ENCODE data around the gene HOXB4. TPM values are rescaled to one million over a fixed set of nuclear protein-coding genes. Genes with fewer than 3 reads are reported as not detected.

Gene HOXB4
- total RNA-seq, 1 experiment from 2014 or later, result 11.3 TPM

DNA sequence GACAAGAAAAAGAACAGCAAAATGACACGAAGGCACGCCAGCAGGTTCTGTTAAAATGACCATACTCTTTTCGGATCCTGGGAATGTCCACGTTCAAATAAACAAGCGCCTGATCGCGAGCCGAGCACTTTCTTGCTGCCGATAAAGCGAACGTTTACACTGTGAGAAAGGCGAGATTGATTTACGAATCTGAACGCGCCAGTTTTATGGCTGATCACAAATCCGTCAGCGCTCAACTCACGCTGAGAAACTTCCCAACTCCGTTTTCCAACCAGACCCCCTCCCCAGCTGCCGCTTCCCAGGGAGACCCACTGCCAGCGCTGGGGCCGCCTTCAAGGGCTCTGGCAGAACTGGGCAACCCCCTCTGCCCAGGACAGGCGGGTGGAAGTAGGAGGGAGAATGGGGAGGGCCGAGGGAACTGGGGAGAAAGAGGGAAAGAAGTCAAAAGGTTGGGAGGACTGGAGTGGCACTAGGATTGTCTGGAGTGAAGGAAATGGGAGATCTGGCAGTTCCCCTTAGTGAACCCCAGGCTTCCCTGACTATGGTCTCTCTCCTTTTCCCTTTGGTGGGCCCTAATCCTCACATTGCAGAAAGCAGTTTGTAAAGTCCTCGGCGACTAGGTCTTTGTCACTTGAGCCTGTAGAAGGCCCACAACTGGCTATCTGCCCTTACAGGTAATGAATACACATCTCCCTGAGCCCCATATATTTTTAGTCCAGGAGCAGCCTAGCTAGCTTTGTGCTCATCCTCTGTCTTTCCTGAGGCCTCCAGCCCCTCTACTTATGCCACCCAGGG is 6.9 kb downstream of the HOXB4 start:
- intact Hi-C loops (cut with micrococcal nuclease), result no loop called here
- no peak for ATAC-seq
- DNase-seq (ENCODE audit: low read depth, low spot score), result no peak
- ChIA-PET RAD21 (ENCODE audit: low non-redundant PET in 1 of 2, low total read pairs in 2 of 2, uncharacterized antibody in 2 of 2, unreplicated experiment in 2 of 2) (no interaction called here), POLR2A (no interaction called here), CTCF (no interaction called here)
- no peaks in the 10 kb centered on the region; a peak in 1 of 4 replicates for H3K36me3 ChIP-seq (ENCODE audit: control insufficient read depth in 1 of 2, insufficient read depth in 2 of 2, low read length in 2 of 2)
- H2AFZ ChIP-seq (ENCODE audit: low read depth, low read length, poor library complexity, severe bottlenecking), result no peak overlapping the region
- H3K27ac ChIP-seq (ENCODE audit: low read depth, low read length), result no peak overlapping the region
- TF ChIP-seq CEBPB (IDR thresholded peaks at IDR 0.05; ENCODE audit: low read depth) (no peak), ZNF274 (IDR thresholded peaks at IDR 0.05; ENCODE audit: low read depth, low read length) (no peak), YY1 (IDR thresholded peaks at IDR 0.05; ENCODE audit: extremely low read depth, insufficient replicate concordance, low read depth, low read length) (no peak), SIN3A (IDR thresholded peaks at IDR 0.05; ENCODE audit: low read depth) (no peak), CBX3 (IDR thresholded peaks at IDR 0.05; ENCODE audit: low read depth) (no peak), FOSL1 (IDR thresholded peaks at IDR 0.05; ENCODE audit: low read depth) (no peak), SRF (IDR thresholded peaks at IDR 0.05; ENCODE audit: low read depth) (no peak), ELF1 (IDR thresholded peaks at IDR 0.05; ENCODE audit: borderline replicate concordance, low read depth) (no peak), POLR2AphosphoS5 (IDR thresholded peaks at IDR 0.05; ENCODE audit: low read depth, low read length) (no peak), POLR2A (IDR thresholded peaks at IDR 0.05; ENCODE audit: borderline replicate concordance, extremely low read depth, insufficient read depth, insufficient read length) (no peak), EZH2phosphoT487 (IDR thresholded peaks at IDR 0.05; ENCODE audit: borderline replicate concordance) (no peak), TCF7L2 (IDR thresholded peaks at IDR 0.05; ENCODE audit: borderline replicate concordance, extremely low read depth, insufficient read depth, insufficient read length) (no peak), ZFX (IDR thresholded peaks at IDR 0.05) (no peak), EGR1 (IDR thresholded peaks at IDR 0.05; ENCODE audit: low read depth) (no peak), SP1 (IDR thresholded peaks at IDR 0.05; ENCODE audit: low read depth) (no peak), EZH2 (IDR thresholded peaks at IDR 0.05) (no peak)
- TF ChIP-seq, protein P1, sequence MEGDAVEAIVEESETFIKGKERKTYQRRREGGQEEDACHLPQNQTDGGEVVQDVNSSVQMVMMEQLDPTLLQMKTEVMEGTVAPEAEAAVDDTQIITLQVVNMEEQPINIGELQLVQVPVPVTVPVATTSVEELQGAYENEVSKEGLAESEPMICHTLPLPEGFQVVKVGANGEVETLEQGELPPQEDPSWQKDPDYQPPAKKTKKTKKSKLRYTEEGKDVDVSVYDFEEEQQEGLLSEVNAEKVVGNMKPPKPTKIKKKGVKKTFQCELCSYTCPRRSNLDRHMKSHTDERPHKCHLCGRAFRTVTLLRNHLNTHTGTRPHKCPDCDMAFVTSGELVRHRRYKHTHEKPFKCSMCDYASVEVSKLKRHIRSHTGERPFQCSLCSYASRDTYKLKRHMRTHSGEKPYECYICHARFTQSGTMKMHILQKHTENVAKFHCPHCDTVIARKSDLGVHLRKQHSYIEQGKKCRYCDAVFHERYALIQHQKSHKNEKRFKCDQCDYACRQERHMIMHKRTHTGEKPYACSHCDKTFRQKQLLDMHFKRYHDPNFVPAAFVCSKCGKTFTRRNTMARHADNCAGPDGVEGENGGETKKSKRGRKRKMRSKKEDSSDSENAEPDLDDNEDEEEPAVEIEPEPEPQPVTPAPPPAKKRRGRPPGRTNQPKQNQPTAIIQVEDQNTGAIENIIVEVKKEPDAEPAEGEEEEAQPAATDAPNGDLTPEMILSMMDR (IDR thresholded peaks at IDR 0.05 in 2 of 3, conservative IDR thresholded peaks at IDR 0.05 in 1 of 3; ENCODE audit: borderline replicate concordance in 1 of 3, insufficient read depth in 1 of 3, low read depth in 2 of 3, low read length in 2 of 3), result no peak
- TF ChIP-seq, protein P2, sequence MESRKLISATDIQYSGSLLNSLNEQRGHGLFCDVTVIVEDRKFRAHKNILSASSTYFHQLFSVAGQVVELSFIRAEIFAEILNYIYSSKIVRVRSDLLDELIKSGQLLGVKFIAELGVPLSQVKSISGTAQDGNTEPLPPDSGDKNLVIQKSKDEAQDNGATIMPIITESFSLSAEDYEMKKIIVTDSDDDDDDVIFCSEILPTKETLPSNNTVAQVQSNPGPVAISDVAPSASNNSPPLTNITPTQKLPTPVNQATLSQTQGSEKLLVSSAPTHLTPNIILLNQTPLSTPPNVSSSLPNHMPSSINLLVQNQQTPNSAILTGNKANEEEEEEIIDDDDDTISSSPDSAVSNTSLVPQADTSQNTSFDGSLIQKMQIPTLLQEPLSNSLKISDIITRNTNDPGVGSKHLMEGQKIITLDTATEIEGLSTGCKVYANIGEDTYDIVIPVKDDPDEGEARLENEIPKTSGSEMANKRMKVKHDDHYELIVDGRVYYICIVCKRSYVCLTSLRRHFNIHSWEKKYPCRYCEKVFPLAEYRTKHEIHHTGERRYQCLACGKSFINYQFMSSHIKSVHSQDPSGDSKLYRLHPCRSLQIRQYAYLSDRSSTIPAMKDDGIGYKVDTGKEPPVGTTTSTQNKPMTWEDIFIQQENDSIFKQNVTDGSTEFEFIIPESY (IDR thresholded peaks at IDR 0.05; ENCODE audit: extremely low read depth, insufficient replicate concordance, low read length), result no peak
- TF ChIP-seq, protein P3, sequence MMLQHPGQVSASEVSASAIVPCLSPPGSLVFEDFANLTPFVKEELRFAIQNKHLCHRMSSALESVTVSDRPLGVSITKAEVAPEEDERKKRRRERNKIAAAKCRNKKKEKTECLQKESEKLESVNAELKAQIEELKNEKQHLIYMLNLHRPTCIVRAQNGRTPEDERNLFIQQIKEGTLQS (IDR thresholded peaks at IDR 0.05), result no peak
- TF ChIP-seq, protein P4, sequence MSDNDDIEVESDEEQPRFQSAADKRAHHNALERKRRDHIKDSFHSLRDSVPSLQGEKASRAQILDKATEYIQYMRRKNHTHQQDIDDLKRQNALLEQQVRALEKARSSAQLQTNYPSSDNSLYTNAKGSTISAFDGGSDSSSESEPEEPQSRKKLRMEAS (IDR thresholded peaks at IDR 0.05), result no peak
- H3K9ac ChIP-seq (ENCODE audit: low read length), result no peak overlapping the region
- no TSS peak for BruUV-seq (replicated peaks)
- H3K9me2 ChIP-seq (ENCODE audit: insufficient read depth), result no peaks in the 10 kb centered on the region
- H3K79me2 ChIP-seq (ENCODE audit: insufficient read depth, low read length), result peaks cover 79% of the 10 kb centered on the region
- no peaks in the 10 kb centered on the region for H4K20me1 ChIP-seq (ENCODE audit: insufficient read depth)
- H3K4me3 ChIP-seq (replicated peaks in 1 of 2; ENCODE audit: low read depth in 1 of 2, low read length in 2 of 2), result no peak overlapping the region
- H3K9me3 ChIP-seq (ENCODE audit: control insufficient read depth in 1 of 2, insufficient read depth in 1 of 2, low read depth in 1 of 2, low read length in 2 of 2), result no peaks in the 10 kb centered on the region
- H3K27me3 ChIP-seq (ENCODE audit: insufficient read depth, low read length), result no peaks in the 10 kb centered on the region
- peaks cover 0 to 5% of the 10 kb centered on the region in 2 experiments; a peak in 1 of 4 replicates for H3K4me1 ChIP-seq (ENCODE audit: control insufficient read depth in 1 of 2, insufficient read depth in 2 of 2, low read length in 2 of 2)
- H3K4me2 ChIP-seq (ENCODE audit: low read length), result no peak overlapping the region
